HG03521 (cell line): Measurements from ENCODE around the gene WDSUB1.

Experiments used
- ATAC-seq: cut with Tn5 transposase; IDR thresholded peaks from one replicate; pipeline ENCODE4 v1.9.1; 2021; ENCODE audit warnings: mild to moderate bottlenecking, moderate library complexity; ENCODE audit not compliant: unreplicated experiment

Gene WDSUB1

DNA sequence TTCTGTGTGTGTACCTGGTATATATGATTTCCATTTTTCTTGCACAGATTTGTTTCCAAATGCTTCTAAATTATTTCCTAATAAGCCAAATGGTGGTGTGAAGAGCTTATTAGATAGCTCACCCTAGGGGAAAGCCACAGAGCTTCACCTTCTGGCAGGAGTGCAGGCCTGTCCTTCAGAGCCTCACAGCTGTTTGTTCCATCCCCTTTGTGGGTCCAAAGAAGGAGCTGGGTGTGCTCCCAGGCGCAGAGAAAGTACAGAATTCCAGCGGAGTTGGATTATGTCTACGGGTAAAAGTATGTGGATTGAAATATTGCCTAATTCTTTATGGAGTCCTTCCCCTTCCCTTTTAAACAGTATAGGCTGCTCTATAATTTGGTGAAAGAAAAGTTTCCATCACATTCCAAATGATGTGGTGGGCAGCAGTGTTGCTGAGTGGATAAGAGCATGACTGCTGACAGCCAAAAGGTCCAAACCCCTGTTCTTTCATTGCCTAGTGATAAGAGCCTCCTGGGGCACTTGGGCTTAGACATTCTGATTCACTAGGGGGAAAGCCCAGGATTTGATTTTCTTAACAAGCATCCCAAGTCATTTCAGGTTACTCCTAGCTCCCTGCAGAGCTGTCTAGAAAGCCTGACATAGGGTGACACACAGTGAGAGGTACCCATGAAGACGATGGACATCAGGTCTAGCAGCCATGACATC lies 86.6 kb downstream of the WDSUB1 start:
- ATAC-seq, result no peak

DNA sequence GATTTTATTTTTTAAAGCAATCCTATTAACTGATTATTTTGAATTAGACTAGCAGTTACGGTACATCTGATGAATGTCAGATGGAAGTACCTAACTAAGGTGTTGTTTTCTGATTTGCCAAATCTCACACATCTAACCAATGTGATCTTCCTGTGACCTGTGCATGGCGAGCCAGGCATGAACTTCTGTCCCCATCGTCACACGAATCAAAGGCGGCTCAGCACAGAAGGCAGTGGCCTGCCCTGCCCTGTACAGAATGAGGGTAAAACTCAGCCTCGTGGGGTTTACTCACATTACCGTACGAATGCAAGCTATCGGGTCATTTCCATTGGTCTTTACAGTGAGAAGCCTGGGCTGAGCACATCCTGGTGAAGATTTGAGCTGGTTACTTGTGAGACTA lies 87.3 kb downstream of the WDSUB1 start:
- ATAC-seq, result no peak

GRCh38 chr2:159196393-159196925 lies 90.0 kb downstream of the WDSUB1 start:
- ATAC-seq, result no peak

- no peak for ATAC-seq
These were observed 90.8 kb downstream of the WDSUB1 start for GRCh38 chr2:159195697-159196096.

DNA sequence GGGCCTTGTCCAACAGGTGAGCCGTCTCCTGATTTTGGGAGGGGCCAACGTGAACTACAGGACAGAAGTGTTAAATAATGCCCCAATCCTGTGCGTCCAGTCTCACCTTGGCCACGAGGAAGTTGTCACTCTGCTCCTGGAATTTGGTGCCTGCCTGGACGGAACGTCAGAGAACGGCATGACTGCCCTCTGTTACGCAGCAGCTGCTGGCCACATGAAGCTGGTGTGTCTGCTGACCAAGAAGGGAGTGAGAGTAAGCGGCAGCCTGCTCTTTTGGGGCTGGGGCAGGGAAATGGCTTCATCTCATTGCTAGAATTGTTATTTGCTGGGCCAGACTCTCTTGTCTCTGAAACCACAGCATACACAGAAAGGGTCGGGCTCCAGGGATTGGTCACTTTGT lies 92.3 kb downstream of the WDSUB1 start:
- no peak for ATAC-seq

DNA sequence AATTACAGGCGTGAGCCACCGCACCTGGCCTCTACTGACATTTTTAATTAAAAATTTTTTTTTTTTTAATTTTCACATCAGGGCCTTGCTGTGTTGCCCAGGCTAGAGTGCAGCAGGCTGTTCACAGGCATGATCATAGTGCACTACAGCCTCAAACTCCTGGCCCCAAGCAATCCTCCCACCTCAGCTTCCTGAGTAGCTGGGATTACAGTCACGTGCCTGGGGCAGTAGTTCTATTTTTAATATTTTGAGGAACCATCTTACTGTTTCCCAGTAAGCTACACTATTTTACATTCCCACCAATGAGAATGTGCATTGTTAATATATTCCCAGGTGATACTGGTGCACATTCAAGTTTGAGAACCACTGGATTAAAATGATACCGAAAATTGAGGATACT lies 92.7 kb downstream of the WDSUB1 start:
- ATAC-seq, result no peak

- ATAC-seq, result no peak
These were observed 94.1 kb downstream of the WDSUB1 start for GRCh38 chr2:159192371-159192918.

DNA sequence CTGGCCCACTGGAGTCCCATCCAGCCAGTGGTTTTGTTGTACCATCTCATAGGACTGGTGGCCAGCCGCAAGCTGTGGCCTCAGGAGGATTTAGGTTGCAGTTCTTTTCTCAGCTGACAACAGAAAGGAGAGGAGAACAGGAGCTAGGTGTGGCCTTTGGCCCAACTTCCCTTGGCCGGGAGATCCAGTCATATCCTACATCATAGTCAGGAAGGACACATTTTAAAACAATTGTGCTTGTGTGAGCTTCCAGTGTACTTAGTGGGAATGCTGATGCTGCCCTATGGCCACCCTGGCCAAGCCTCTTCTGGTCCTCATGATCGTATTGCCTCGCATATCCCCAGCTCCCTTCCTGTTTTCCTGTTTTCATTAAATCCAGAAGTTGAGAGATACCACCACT lies 98.1 kb downstream of the WDSUB1 start:
- no peak for ATAC-seq

DNA sequence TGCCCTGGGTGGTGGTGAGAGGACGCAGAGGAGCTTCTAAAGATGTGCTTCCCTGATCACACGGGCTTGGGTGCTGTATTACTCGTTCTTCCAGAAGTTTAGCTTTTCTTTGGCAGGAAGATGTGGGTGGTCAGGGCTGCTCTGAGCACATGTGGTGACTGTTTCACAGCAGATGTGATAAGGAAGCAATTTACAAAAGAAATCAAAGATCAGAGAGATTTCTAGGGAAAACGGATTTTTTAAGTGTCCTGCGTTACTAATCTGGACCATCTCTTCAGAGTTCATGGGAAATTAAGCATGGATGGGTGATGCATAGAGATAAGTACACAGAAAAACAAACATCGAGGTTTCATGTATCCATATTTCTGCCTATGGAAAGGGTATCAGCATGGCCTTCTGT lies 99.4 kb downstream of the WDSUB1 start:
- no peak for ATAC-seq

GRCh38 chr2:159186462-159186861 lies 100.0 kb downstream of the WDSUB1 start:
- ATAC-seq, result no peak
